Astrocyte (in vitro differentiated cells and primary cell): Measurements from ENCODE around the gene HSPBAP1.

Experiments
- EZH2 ChIP-seq: IDR thresholded peaks from 2 replicates; pipeline ENCODE4 v1.6.1; 2012; ENCODE audit warnings: mild to moderate bottlenecking, low read length, inconsistent platforms; ENCODE audit not compliant: insufficient read depth
- TF ChIP-seq, protein P1 (sequence below): IDR thresholded peaks from 2 replicates; pipeline ENCODE4 v1.5.1; 2011; ENCODE audit warnings: low read depth, mild to moderate bottlenecking, inconsistent platforms, low read length, moderate library complexity; ENCODE audit not compliant: insufficient read depth

GRCh38 chr3:122803977-122804376 lies 10.3 kb upstream of the HSPBAP1 start:
- TF ChIP-seq, protein P1, sequence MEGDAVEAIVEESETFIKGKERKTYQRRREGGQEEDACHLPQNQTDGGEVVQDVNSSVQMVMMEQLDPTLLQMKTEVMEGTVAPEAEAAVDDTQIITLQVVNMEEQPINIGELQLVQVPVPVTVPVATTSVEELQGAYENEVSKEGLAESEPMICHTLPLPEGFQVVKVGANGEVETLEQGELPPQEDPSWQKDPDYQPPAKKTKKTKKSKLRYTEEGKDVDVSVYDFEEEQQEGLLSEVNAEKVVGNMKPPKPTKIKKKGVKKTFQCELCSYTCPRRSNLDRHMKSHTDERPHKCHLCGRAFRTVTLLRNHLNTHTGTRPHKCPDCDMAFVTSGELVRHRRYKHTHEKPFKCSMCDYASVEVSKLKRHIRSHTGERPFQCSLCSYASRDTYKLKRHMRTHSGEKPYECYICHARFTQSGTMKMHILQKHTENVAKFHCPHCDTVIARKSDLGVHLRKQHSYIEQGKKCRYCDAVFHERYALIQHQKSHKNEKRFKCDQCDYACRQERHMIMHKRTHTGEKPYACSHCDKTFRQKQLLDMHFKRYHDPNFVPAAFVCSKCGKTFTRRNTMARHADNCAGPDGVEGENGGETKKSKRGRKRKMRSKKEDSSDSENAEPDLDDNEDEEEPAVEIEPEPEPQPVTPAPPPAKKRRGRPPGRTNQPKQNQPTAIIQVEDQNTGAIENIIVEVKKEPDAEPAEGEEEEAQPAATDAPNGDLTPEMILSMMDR, result no peak
- TF ChIP-seq EZH2, result no peak
